Naive B cell (primary cell): Measurements from ENCODE around the gene UNC5A. TPM values are rescaled to one million over a fixed set of nuclear protein-coding genes. Genes with fewer than 3 reads are reported as not detected.

ENCODE experiments used
- ATAC-seq, 2 donors: fragments of 150-1000 bp; cut with Tn5 transposase; 2 replicates each; pipeline ENCODE4 v1.10.0; 2021; ENCODE audit warnings: low read depth in 2 of 2, mild to moderate bottlenecking in 2 of 2, moderate library complexity in 2 of 2
- DNase-seq: peaks from one replicate; pipeline ENCODE4 v3.0.0; 2022
- H3K27ac Mint-ChIP-seq, 6 donors: one replicate each; pipeline ENCODE4 v1.8.0; 2020 to 2022; ENCODE audit warnings: mild to moderate bottlenecking in 6 of 6, mixed read lengths in 6 of 6, moderate library complexity in 5 of 6, inconsistent platforms in 2 of 6
- H3K27me3 Mint-ChIP-seq, 3 donors: one replicate each; pipeline ENCODE4 v1.8.0; 2021 to 2022; ENCODE audit warnings: mixed read lengths in 3 of 3, mild to moderate bottlenecking in 1 of 3
- H3K36me3 Mint-ChIP-seq, 2 donors: one replicate each; pipeline ENCODE4 v1.8.0; 2020 to 2022; ENCODE audit warnings: mixed read lengths in 2 of 2, inconsistent platforms in 1 of 2, mild to moderate bottlenecking in 1 of 2
- H3K4me1 Mint-ChIP-seq, 3 donors: one replicate each; pipeline ENCODE4 v1.8.0; 2020 to 2022; ENCODE audit warnings: mixed read lengths in 3 of 3, inconsistent platforms in 1 of 3, mild to moderate bottlenecking in 1 of 3, moderate library complexity in 1 of 3
- H3K4me3 Mint-ChIP-seq, 8 donors: one replicate each; pipeline ENCODE4 v1.8.0; 2020 to 2022; ENCODE audit warnings: mild to moderate bottlenecking in 8 of 8, mixed read lengths in 8 of 8, moderate library complexity in 8 of 8, inconsistent platforms in 2 of 8
- H3K9me3 Mint-ChIP-seq, 7 donors: one replicate each; pipeline ENCODE4 v1.8.0; 2020 to 2022; ENCODE audit warnings: mixed read lengths in 7 of 7, mild to moderate bottlenecking in 5 of 7, inconsistent platforms in 2 of 7, moderate library complexity in 1 of 7
- polyA plus RNA-seq, 6 donors: library from polyadenylated mRNA; unstranded; fragments of 300-500 nt; fragmentation: Illumina TruSeq; gene quantifications; one replicate each; pipeline ENCODE4 v1.2.3, GENCODE V29; 2021; ENCODE audit warnings: low read depth in 6 of 6

UNC5A gene
- polyA plus RNA-seq, 6 donors from 2014 or later = not detected

GRCh38 chr5:176775409-176775808 lies 35.0 kb upstream of the UNC5A start:
- no peak for ATAC-seq
- Mint-ChIP-seq H3K4me3 (no peak overlapping the region), H3K9me3 (peaks cover 0 to 8% (median 2%) of the 10 kb centered on the region in 7 donors), H3K4me1 (peaks cover 0 to 4% (median 0%) of the 10 kb centered on the region in 3 donors), H3K36me3 (no peaks in the 10 kb centered on the region), H3K27ac (no peak overlapping the region), H3K27me3 (peaks cover 29 to 69% (median 52%) of the 10 kb centered on the region in 3 donors)
- DNase-seq = no peak

GRCh38 chr5:176776141-176776865 lies 34.1 kb upstream of the UNC5A start:
- H3K4me1 Mint-ChIP-seq = peaks cover 0 to 4% (median 0%) of the 10 kb centered on the region in 3 donors
- no peak for DNase-seq
- ATAC-seq = no peak
- H3K36me3 Mint-ChIP-seq = no peaks in the 10 kb centered on the region
- peaks cover 0 to 8% (median 2%) of the 10 kb centered on the region in 7 donors for H3K9me3 Mint-ChIP-seq
- H3K27ac Mint-ChIP-seq = no peak overlapping the region
- peaks cover 37 to 70% (median 60%) of the 10 kb centered on the region in 3 donors for H3K27me3 Mint-ChIP-seq
- peak overlapping the region in 1 of 8 donors; percentile 47 for H3K4me3 Mint-ChIP-seq

GRCh38 chr5:176776916-176777315 lies 33.4 kb upstream of the UNC5A start:
- H3K4me3 Mint-ChIP-seq = no peak overlapping the region
- DNase-seq (no peak), ATAC-seq (no peak)
- H3K27ac Mint-ChIP-seq = no peak overlapping the region
- H3K9me3 Mint-ChIP-seq = peaks cover 0 to 8% (median 2%) of the 10 kb centered on the region in 7 donors
- H3K36me3 Mint-ChIP-seq = no peaks in the 10 kb centered on the region
- peaks cover 37 to 66% (median 60%) of the 10 kb centered on the region in 3 donors for H3K27me3 Mint-ChIP-seq
- peaks cover 0 to 4% (median 0%) of the 10 kb centered on the region in 3 donors for H3K4me1 Mint-ChIP-seq

GRCh38 chr5:176778921-176779465 lies 31.4 kb upstream of the UNC5A start:
- no peak for DNase-seq
- no peak overlapping the region for H3K27ac Mint-ChIP-seq
- no peak for ATAC-seq
- H3K4me1 Mint-ChIP-seq = peaks cover 0 to 4% (median 0%) of the 10 kb centered on the region in 3 donors
- H3K36me3 Mint-ChIP-seq = no peaks in the 10 kb centered on the region
- H3K27me3 Mint-ChIP-seq = peaks cover 43 to 58% (median 58%) of the 10 kb centered on the region in 3 donors
- H3K9me3 Mint-ChIP-seq = peaks cover 0 to 3% (median 0%) of the 10 kb centered on the region in 7 donors
- H3K4me3 Mint-ChIP-seq = no peak overlapping the region

GRCh38 chr5:176779537-176779936 lies 30.8 kb upstream of the UNC5A start:
- DNase-seq (no peak), ATAC-seq (no peak)
- Mint-ChIP-seq H3K9me3 (peaks cover 0 to 3% (median 0%) of the 10 kb centered on the region in 7 donors), H3K4me3 (no peak overlapping the region), H3K27ac (no peak overlapping the region), H3K27me3 (peaks cover 43 to 62% (median 57%) of the 10 kb centered on the region in 3 donors), H3K4me1 (peaks cover 0 to 4% (median 0%) of the 10 kb centered on the region in 3 donors), H3K36me3 (no peaks in the 10 kb centered on the region)

- Mint-ChIP-seq H3K27ac (no peak overlapping the region), H3K36me3 (no peaks in the 10 kb centered on the region), H3K9me3 (peaks cover 0 to 3% (median 0%) of the 10 kb centered on the region in 7 donors), H3K4me1 (no peaks in the 10 kb centered on the region), H3K4me3 (peak overlapping the region in 1 of 8 donors; percentile 24), H3K27me3 (peaks cover 37 to 62% (median 57%) of the 10 kb centered on the region in 3 donors)
- no peak for DNase-seq
- no peak for ATAC-seq
Measured at GRCh38 chr5:176780176-176781053, 29.9 kb upstream of the UNC5A start.

- no peak overlapping the region for H3K27ac Mint-ChIP-seq
Measured at GRCh38 chr5:176781054-176781375, 29.3 kb upstream of the UNC5A start.

GRCh38 chr5:176781638-176782570 lies 28.5 kb upstream of the UNC5A start:
- Mint-ChIP-seq H3K9me3 (peaks cover 0 to 3% (median 0%) of the 10 kb centered on the region in 7 donors), H3K36me3 (no peaks in the 10 kb centered on the region), H3K4me1 (no peaks in the 10 kb centered on the region), H3K27ac (no peak overlapping the region), H3K27me3 (peaks cover 34 to 60% (median 56%) of the 10 kb centered on the region in 3 donors), H3K4me3 (no peak overlapping the region)
- ATAC-seq (no peak), DNase-seq (no peak)

More at GRCh38 chr5:176781054-176781375, 29.3 kb upstream of the UNC5A start:
- Mint-ChIP-seq H3K9me3 (peaks cover 0 to 3% (median 0%) of the 10 kb centered on the region in 7 donors), H3K4me3 (peak overlapping the region in 1 of 8 donors; percentile 24), H3K36me3 (no peaks in the 10 kb centered on the region), H3K4me1 (no peaks in the 10 kb centered on the region), H3K27me3 (peaks cover 37 to 63% (median 62%) of the 10 kb centered on the region in 3 donors)
- ATAC-seq = no peak
- DNase-seq = no peak

- no peak overlapping the region for H3K27ac Mint-ChIP-seq
- peaks cover 38 to 68% (median 62%) of the 10 kb centered on the region in 3 donors for H3K27me3 Mint-ChIP-seq
- no peaks in the 10 kb centered on the region for H3K9me3 Mint-ChIP-seq
- H3K4me3 Mint-ChIP-seq = no peak overlapping the region
- H3K36me3 Mint-ChIP-seq = no peaks in the 10 kb centered on the region
- no peak for ATAC-seq
- DNase-seq = no peak
- no peaks in the 10 kb centered on the region for H3K4me1 Mint-ChIP-seq
Measured at GRCh38 chr5:176784218-176785165, 25.9 kb upstream of the UNC5A start.

GRCh38 chr5:176785184-176786145 lies 24.9 kb upstream of the UNC5A start:
- Mint-ChIP-seq H3K36me3 (no peaks in the 10 kb centered on the region), H3K4me1 (no peaks in the 10 kb centered on the region), H3K27me3 (peaks cover 35 to 65% (median 59%) of the 10 kb centered on the region in 3 donors), H3K27ac (no peak overlapping the region), H3K9me3 (no peaks in the 10 kb centered on the region), H3K4me3 (no peak overlapping the region)
- DNase-seq (no peak), ATAC-seq (no peak)

GRCh38 chr5:176787676-176788075 lies 22.7 kb upstream of the UNC5A start:
- H3K27me3 Mint-ChIP-seq = peaks cover 29 to 63% (median 54%) of the 10 kb centered on the region in 3 donors
- no peaks in the 10 kb centered on the region for H3K9me3 Mint-ChIP-seq

More at GRCh38 chr5:176787676-176788075, 22.7 kb upstream of the UNC5A start:
- Mint-ChIP-seq H3K4me1 (no peaks in the 10 kb centered on the region), H3K36me3 (no peaks in the 10 kb centered on the region), H3K4me3 (no peak overlapping the region), H3K27ac (peak overlapping the region in 1 of 6 donors; percentile 68)
- DNase-seq (no peak), ATAC-seq (no peak)
